ENCODE data around the gene GPR89A. TPM values are rescaled to one million over a fixed set of nuclear protein-coding genes. Genes with fewer than 3 reads are reported as not detected.

The GPR89A gene
- total RNA-seq, 1 experiment from 2014 or later, result 27.2 TPM

DNA sequence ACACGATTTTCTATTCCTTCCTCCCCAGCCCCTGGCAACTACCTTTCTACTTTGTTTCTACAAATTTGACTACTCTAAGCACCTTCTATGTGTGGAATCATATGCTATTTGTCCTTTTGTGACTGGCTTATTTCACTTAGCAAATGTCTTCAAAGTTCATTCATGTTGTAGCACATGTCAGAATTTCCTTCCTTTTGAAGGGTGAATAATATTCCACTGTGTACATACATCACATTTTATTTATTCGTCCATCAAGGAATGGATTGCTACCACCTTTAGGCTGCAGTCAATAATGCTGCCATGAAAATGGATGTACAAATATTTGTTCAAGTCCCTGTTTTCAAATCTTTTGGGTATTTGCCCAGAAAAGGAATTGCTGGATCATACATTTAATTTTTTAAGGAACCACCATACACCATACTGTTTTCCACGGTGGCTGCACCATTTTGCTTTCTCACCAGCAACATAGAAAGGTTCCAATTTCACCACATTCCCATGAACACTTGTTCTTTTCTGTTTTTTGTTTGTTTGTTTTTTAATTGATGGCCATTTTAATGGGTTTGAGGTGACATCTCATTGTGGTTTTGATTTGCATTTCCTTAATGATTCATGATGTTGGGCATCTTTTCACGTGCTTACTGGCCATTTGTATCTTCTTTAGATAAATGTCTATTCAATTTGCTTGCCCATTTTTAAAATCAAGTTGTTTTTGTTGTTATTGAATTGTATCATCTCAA, 102.7 kb downstream of the GPR89A start:
- Mint-ChIP-seq H3K9me3 (peaks cover 4% of the 10 kb centered on the region; the same call in 1 of the 2 replicates), H3K4me3 (no peak overlapping the region), H3K36me3 (no peaks in the 10 kb centered on the region), H3K4me1 (peaks cover 16% of the 10 kb centered on the region), H3K27ac (no peak overlapping the region), H3K27me3 (ENCODE audit: low read depth) (no peaks in the 10 kb centered on the region; the same call in 1 of the 2 replicates)
- DNase-seq (ENCODE audit: low spot score) (no peak), ATAC-seq (no peak)
- TF ChIP-seq, protein P1, sequence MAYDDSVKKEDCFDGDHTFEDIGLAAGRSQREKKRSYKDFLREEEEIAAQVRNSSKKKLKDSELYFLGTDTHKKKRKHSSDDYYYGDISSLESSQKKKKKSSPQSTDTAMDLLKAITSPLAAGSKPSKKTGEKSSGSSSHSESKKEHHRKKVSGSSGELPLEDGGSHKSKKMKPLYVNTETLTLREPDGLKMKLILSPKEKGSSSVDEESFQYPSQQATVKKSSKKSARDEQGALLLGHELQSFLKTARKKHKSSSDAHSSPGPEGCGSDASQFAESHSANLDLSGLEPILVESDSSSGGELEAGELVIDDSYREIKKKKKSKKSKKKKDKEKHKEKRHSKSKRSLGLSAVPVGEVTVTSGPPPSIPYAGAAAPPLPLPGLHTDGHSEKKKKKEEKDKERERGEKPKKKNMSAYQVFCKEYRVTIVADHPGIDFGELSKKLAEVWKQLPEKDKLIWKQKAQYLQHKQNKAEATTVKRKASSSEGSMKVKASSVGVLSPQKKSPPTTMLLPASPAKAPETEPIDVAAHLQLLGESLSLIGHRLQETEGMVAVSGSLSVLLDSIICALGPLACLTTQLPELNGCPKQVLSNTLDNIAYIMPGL (CRISPR knock-in tag; IDR thresholded peaks at IDR 0.05), result no peak
- TF ChIP-seq, protein P2, sequence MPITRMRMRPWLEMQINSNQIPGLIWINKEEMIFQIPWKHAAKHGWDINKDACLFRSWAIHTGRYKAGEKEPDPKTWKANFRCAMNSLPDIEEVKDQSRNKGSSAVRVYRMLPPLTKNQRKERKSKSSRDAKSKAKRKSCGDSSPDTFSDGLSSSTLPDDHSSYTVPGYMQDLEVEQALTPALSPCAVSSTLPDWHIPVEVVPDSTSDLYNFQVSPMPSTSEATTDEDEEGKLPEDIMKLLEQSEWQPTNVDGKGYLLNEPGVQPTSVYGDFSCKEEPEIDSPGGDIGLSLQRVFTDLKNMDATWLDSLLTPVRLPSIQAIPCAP (CRISPR knock-in tag; IDR thresholded peaks at IDR 0.05), result no peak
- TF ChIP-seq, protein P3, sequence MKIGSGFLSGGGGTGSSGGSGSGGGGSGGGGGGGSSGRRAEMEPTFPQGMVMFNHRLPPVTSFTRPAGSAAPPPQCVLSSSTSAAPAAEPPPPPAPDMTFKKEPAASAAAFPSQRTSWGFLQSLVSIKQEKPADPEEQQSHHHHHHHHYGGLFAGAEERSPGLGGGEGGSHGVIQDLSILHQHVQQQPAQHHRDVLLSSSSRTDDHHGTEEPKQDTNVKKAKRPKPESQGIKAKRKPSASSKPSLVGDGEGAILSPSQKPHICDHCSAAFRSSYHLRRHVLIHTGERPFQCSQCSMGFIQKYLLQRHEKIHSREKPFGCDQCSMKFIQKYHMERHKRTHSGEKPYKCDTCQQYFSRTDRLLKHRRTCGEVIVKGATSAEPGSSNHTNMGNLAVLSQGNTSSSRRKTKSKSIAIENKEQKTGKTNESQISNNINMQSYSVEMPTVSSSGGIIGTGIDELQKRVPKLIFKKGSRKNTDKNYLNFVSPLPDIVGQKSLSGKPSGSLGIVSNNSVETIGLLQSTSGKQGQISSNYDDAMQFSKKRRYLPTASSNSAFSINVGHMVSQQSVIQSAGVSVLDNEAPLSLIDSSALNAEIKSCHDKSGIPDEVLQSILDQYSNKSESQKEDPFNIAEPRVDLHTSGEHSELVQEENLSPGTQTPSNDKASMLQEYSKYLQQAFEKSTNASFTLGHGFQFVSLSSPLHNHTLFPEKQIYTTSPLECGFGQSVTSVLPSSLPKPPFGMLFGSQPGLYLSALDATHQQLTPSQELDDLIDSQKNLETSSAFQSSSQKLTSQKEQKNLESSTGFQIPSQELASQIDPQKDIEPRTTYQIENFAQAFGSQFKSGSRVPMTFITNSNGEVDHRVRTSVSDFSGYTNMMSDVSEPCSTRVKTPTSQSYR (CRISPR knock-in tag; IDR thresholded peaks at IDR 0.05), result no peak
- TF ChIP-seq GRHL2 (CRISPR knock-in tag; IDR thresholded peaks at IDR 0.05; ENCODE audit: insufficient replicate concordance, severe bottlenecking), result no peak
- TF ChIP-seq, protein P4, sequence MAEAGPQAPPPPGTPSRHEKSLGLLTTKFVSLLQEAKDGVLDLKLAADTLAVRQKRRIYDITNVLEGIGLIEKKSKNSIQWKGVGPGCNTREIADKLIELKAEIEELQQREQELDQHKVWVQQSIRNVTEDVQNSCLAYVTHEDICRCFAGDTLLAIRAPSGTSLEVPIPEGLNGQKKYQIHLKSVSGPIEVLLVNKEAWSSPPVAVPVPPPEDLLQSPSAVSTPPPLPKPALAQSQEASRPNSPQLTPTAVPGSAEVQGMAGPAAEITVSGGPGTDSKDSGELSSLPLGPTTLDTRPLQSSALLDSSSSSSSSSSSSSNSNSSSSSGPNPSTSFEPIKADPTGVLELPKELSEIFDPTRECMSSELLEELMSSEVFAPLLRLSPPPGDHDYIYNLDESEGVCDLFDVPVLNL (CRISPR knock-in tag; IDR thresholded peaks at IDR 0.05; ENCODE audit: borderline replicate concordance, low read depth), result no peak
- TF ChIP-seq JUN (CRISPR knock-in tag; IDR thresholded peaks at IDR 0.05), result no peak
- no peak for TF ChIP-seq PRRX2 (CRISPR knock-in tag; IDR thresholded peaks at IDR 0.05)
- TF ChIP-seq, protein P5, sequence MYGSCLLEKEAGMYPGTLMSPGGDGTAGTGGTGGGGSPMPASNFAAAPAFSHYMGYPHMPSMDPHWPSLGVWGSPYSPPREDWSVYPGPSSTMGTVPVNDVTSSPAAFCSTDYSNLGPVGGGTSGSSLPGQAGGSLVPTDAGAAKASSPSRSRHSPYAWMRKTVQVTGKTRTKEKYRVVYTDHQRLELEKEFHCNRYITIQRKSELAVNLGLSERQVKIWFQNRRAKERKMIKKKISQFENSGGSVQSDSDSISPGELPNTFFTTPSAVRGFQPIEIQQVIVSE (CRISPR knock-in tag; IDR thresholded peaks at IDR 0.05; ENCODE audit: borderline replicate concordance), result no peak
- no peak for TF ChIP-seq ELF4 (CRISPR knock-in tag; IDR thresholded peaks at IDR 0.05; ENCODE audit: low read depth)
- TF ChIP-seq ESRRA (CRISPR knock-in tag; IDR thresholded peaks at IDR 0.05; ENCODE audit: borderline replicate concordance), result no peak
- ChIA-PET CTCF (interaction anchor here (1.3 to 2.2 kb wide), 2 partner anchors 10 to 11 kb away, joined by 3 to 11 read pairs; no protein-coding TSS in a partner anchor), POLR2A (no interaction called here)

DNA sequence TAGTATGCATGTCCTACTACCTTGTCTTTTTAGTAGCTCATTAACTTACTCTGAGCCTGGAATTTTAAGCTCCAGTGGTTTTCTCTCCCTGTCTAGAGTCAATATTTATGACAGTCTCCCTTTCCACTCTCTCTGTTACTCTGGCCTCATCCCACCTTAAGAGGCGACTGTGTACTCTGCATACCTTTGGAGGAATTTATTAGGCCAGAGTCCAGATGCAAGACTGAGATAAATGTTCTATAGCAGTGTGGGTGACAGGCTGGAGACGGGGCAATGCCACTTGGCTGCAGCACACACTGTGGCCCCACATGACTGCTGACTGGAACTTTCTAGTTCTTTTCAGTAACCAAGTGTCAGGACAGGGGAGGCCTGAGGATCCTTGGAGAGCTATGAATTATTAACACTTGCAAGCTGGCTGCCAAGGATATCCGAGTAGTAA, 103.4 kb downstream of the GPR89A start:
- Mint-ChIP-seq H3K4me3 (no peak overlapping the region), H3K36me3 (no peaks in the 10 kb centered on the region), H3K27me3 (ENCODE audit: low read depth) (no peaks in the 10 kb centered on the region; the same call in 1 of the 2 replicates), H3K27ac (no peak overlapping the region), H3K9me3 (peaks cover 4% of the 10 kb centered on the region; the same call in 1 of the 2 replicates), H3K4me1 (peaks cover 16% of the 10 kb centered on the region)
- ATAC-seq (no peak), DNase-seq (ENCODE audit: low spot score) (no peak)
- ChIA-PET CTCF (interaction anchor here (1.3 kb wide), 1 partner anchor 10 kb away, joined by 3 read pairs; no protein-coding TSS in a partner anchor), POLR2A (interaction anchor here (0.7 kb wide), 1 partner anchor 246 kb away, joined by 4 read pairs; no protein-coding TSS in a partner anchor)
- TF ChIP-seq OVOL2 (CRISPR knock-in tag; IDR thresholded peaks at IDR 0.05; ENCODE audit: borderline replicate concordance) (no peak), EMX1 (CRISPR knock-in tag; IDR thresholded peaks at IDR 0.05) (no peak), ETV6 (CRISPR knock-in tag; IDR thresholded peaks at IDR 0.05) (no peak), ZNF396 (CRISPR knock-in tag; IDR thresholded peaks at IDR 0.05; ENCODE audit: borderline replicate concordance) (no peak), ZNF416 (CRISPR knock-in tag; IDR thresholded peaks at IDR 0.05) (no peak), ZNF219 (CRISPR knock-in tag; IDR thresholded peaks at IDR 0.05; ENCODE audit: borderline replicate concordance) (no peak), GABPB1 (CRISPR knock-in tag; IDR thresholded peaks at IDR 0.05) (no peak)
- TF ChIP-seq, protein P6, sequence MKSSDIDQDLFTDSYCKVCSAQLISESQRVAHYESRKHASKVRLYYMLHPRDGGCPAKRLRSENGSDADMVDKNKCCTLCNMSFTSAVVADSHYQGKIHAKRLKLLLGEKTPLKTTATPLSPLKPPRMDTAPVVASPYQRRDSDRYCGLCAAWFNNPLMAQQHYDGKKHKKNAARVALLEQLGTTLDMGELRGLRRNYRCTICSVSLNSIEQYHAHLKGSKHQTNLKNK (CRISPR knock-in tag; IDR thresholded peaks at IDR 0.05), result no peak
- TF ChIP-seq, protein P4 (CRISPR knock-in tag; IDR thresholded peaks at IDR 0.05; ENCODE audit: borderline replicate concordance, low read depth), result no peak
- TF ChIP-seq, protein P7, sequence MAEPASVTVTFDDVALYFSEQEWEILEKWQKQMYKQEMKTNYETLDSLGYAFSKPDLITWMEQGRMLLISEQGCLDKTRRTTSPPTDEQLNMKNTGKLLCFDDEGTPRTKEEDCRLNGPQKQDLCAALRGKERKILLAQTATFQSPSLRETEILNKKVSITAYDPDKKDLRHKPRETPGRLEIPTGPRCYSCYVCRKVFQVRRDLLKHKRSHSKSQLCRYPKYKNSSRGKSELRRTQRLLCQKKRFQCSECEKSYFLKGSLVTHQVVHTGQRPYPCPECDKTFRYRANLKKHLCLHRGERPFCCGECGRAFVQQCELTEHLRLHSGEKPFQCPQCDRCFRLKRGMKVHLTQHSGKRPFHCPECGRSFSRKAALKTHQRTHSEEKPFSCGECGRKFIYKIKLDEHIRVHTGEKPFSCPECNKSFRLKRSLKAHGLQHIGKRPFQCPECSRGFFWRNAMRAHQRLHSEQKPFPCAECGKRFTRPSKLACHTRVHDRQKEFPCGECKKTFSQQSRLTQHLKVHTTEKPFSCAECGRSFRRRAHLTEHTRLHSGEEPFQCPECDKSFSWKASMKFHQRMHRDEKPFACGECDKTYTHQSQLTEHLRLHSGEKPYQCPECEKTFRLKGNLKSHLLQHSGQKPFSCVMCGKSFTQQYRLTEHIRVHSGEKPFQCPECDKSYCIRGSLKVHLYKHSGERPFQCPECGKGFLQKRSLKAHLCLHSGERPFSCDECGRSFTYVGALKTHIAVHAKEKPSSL (CRISPR knock-in tag; conservative IDR thresholded peaks at IDR 0.05), result no peak
- TF ChIP-seq, protein P1 (CRISPR knock-in tag; IDR thresholded peaks at IDR 0.05), result no peak

Data from WTC11 (cell line).